Measurements from ENCODE around the gene LRP1B. TPM values are rescaled to one million over a fixed set of nuclear protein-coding genes. Genes with fewer than 3 reads are reported as not detected.

LRP1B gene
- total and polyA plus RNA-seq, 2 of the 8 experiments (the other 6 are each of a cell fraction or from before 2014, with no cell fraction given), result 0.03 TPM; not detected in 1

DNA sequence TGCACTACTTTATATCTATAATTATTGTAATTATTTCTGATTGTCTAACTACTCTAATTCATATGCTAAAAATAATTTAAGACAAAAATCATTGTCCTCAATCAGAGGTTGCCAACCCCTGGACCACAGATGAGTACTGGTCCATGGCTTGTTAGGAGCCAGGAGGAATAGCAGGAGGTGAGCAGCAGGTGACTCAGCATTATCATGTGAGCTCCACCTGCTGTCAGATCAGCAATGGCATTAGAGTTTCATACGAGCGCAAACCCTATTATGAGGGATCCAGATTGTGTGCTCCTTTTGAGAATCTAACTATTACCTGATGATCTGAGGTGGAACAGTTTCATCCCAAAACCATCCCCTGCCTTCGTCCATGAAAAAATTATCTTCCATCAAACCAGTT is 1434.4 kb downstream of the LRP1B start (continued):
- TF ChIP-seq, protein P1, sequence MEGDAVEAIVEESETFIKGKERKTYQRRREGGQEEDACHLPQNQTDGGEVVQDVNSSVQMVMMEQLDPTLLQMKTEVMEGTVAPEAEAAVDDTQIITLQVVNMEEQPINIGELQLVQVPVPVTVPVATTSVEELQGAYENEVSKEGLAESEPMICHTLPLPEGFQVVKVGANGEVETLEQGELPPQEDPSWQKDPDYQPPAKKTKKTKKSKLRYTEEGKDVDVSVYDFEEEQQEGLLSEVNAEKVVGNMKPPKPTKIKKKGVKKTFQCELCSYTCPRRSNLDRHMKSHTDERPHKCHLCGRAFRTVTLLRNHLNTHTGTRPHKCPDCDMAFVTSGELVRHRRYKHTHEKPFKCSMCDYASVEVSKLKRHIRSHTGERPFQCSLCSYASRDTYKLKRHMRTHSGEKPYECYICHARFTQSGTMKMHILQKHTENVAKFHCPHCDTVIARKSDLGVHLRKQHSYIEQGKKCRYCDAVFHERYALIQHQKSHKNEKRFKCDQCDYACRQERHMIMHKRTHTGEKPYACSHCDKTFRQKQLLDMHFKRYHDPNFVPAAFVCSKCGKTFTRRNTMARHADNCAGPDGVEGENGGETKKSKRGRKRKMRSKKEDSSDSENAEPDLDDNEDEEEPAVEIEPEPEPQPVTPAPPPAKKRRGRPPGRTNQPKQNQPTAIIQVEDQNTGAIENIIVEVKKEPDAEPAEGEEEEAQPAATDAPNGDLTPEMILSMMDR (IDR thresholded peaks at IDR 0.05; ENCODE audit: control extremely low read depth in 1 of 3, insufficient read depth in 1 of 3, low read depth in 1 of 3, low read length in 3 of 3), result peak in 2 of 3 experiments; percentile 9 to 26; a peak in 2 of 4 replicates
- no peak for TF ChIP-seq TCF12 (IDR thresholded peaks at IDR 0.05; ENCODE audit: low read depth, low read length)

All from H1 (cell line).